Measurements from ENCODE around the gene SOX1.

SOX1 gene

GRCh38 chr13:112101360-112101930 lies 34.5 kb downstream of the SOX1 start:
- no peak for DNase-seq (ENCODE audit: low read depth, low spot score)
- peaks cover 9% of the 10 kb centered on the region for H3K4me1 ChIP-seq (ENCODE audit: insufficient read depth, insufficient read length)
- H3K4me3 ChIP-seq (ENCODE audit: insufficient read length, low read depth), result no peak overlapping the region
- peaks cover 60% of the 10 kb centered on the region for H3K27me3 ChIP-seq (ENCODE audit: insufficient read depth, insufficient read length)
- TF ChIP-seq SUZ12 (IDR thresholded peaks at IDR 0.05; ENCODE audit: extremely low read depth, insufficient read depth, insufficient read length) (no peak), ZNF274 (IDR thresholded peaks at IDR 0.05; ENCODE audit: low read depth, low read length) (no peak), YY1 (IDR thresholded peaks at IDR 0.05; ENCODE audit: insufficient read depth, insufficient read length) (no peak)
- H3K9me3 ChIP-seq (ENCODE audit: insufficient read depth, low read length), result no peaks in the 10 kb centered on the region
- H3K36me3 ChIP-seq (ENCODE audit: insufficient read depth, insufficient read length, low read length), result no peaks in the 10 kb centered on the region
- H3K9ac ChIP-seq (ENCODE audit: insufficient read length, low read depth), result no peak overlapping the region

DNA sequence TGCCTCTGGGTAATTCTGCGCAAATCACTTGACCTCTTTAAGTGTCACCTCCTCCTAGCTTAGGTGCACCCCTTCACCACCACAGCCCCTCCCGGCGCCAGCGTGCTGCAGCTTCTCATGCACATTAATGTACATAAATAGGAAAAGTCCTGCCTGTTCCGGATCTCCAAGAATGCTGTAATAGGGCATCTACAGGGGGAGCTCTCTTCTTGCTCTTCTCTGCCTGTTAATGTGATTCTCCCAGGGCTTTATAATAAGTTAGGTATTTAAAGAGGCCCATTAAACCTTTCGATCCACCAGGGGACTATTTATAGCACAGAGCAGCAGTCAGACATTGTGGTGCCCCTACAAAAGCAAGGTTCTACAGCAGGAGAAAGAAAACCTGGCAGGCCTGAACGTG lies 35.3 kb downstream of the SOX1 start:
- DNase-seq (ENCODE audit: low read depth, low spot score), result no peak
- no peak overlapping the region for H3K4me3 ChIP-seq (ENCODE audit: insufficient read length, low read depth)
- no peaks in the 10 kb centered on the region for H3K36me3 ChIP-seq (ENCODE audit: insufficient read depth, insufficient read length, low read length)
- no peak for TF ChIP-seq SUZ12 (IDR thresholded peaks at IDR 0.05; ENCODE audit: extremely low read depth, insufficient read depth, insufficient read length)
- TF ChIP-seq YY1 (IDR thresholded peaks at IDR 0.05; ENCODE audit: insufficient read depth, insufficient read length), result no peak
- no peak for TF ChIP-seq ZNF274 (IDR thresholded peaks at IDR 0.05; ENCODE audit: low read depth, low read length)
- no peaks in the 10 kb centered on the region for H3K9me3 ChIP-seq (ENCODE audit: insufficient read depth, low read length)
- H3K27me3 ChIP-seq (ENCODE audit: insufficient read depth, insufficient read length), result peaks cover 68% of the 10 kb centered on the region
- no peak overlapping the region for H3K9ac ChIP-seq (ENCODE audit: insufficient read length, low read depth)
- H3K4me1 ChIP-seq (ENCODE audit: insufficient read depth, insufficient read length), result peaks cover 9% of the 10 kb centered on the region

GRCh38 chr13:112103260-112103838 lies 36.4 kb downstream of the SOX1 start:
- no peaks in the 10 kb centered on the region for H3K36me3 ChIP-seq (ENCODE audit: insufficient read depth, insufficient read length, low read length)
- H3K9me3 ChIP-seq (ENCODE audit: insufficient read depth, low read length), result no peaks in the 10 kb centered on the region
- H3K4me1 ChIP-seq (ENCODE audit: insufficient read depth, insufficient read length), result peaks cover 9% of the 10 kb centered on the region
- peaks cover 79% of the 10 kb centered on the region for H3K27me3 ChIP-seq (ENCODE audit: insufficient read depth, insufficient read length)
- DNase-seq (ENCODE audit: low read depth, low spot score), result no peak
- no peak overlapping the region for H3K4me3 ChIP-seq (ENCODE audit: insufficient read length, low read depth)
- H3K9ac ChIP-seq (ENCODE audit: insufficient read length, low read depth), result no peak overlapping the region
- TF ChIP-seq YY1 (IDR thresholded peaks at IDR 0.05; ENCODE audit: insufficient read depth, insufficient read length) (no peak), SUZ12 (IDR thresholded peaks at IDR 0.05; ENCODE audit: extremely low read depth, insufficient read depth, insufficient read length) (no peak), ZNF274 (IDR thresholded peaks at IDR 0.05; ENCODE audit: low read depth, low read length) (no peak)

DNA sequence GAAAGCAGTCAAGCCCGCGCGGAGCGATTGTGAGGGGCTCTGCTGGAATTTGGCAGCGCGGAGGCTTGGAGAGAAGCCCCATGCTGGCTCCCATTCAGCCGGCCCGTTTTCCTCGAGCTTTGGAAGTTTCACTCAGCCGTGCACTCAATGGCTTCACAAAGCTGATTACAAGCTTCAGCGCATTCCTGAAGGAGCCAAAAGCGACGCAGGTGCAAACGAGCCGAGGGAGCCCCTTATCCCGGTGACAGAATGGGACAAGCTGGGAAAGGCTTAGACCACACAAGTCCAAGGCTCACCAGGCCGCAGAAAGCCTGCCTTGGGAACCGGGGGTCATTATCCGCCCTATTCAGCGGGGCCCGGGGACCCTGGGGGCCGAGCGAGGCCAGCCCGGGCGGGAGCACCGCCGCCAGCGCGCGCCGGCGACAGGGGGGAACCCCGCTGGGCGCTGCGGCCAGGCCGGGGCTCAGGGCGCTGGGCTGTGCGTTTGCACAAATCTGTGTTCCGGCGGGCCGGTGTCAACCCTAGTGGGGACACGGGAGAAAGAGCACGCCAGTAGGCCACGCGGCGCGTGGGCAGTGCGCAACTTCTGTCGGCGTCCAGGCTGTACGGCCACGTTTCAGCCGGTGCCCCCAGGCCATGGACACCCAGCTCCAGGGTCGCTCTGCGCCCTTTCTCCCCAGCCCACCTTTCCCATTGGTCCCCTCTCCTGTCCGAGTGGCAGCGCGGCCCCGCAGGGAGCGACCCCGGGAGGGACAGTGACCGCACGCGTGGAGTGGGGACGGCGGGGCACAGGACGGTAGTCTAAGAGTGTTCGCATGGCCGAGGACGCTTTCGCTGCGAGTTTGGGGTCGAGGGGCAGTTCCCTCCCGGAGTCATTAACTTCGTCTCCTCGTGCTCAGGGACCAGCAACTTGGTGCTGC lies 37.3 kb downstream of the SOX1 start:
- peak overlapping the region; percentile 36 for H3K4me3 ChIP-seq (ENCODE audit: insufficient read length, low read depth)
- DNase-seq (ENCODE audit: low read depth, low spot score), result peak; percentile 49
- no peaks in the 10 kb centered on the region for H3K36me3 ChIP-seq (ENCODE audit: insufficient read depth, insufficient read length, low read length)
- H3K9ac ChIP-seq (ENCODE audit: insufficient read length, low read depth), result peak overlapping the region; percentile 24
- no peaks in the 10 kb centered on the region for H3K9me3 ChIP-seq (ENCODE audit: insufficient read depth, low read length)
- H3K27me3 ChIP-seq (ENCODE audit: insufficient read depth, insufficient read length), result peaks cover 84% of the 10 kb centered on the region
- H3K4me1 ChIP-seq (ENCODE audit: insufficient read depth, insufficient read length), result peaks cover 9% of the 10 kb centered on the region
- TF ChIP-seq SUZ12 (IDR thresholded peaks at IDR 0.05; ENCODE audit: extremely low read depth, insufficient read depth, insufficient read length), result no peak
- no peak for TF ChIP-seq ZNF274 (IDR thresholded peaks at IDR 0.05; ENCODE audit: low read depth, low read length)
- TF ChIP-seq YY1 (IDR thresholded peaks at IDR 0.05; ENCODE audit: insufficient read depth, insufficient read length), result no peak

- peak overlapping the region; percentile 24 for H3K9ac ChIP-seq (ENCODE audit: insufficient read length, low read depth)
- H3K4me3 ChIP-seq (ENCODE audit: insufficient read length, low read depth), result peak overlapping the region; percentile 36
- H3K9me3 ChIP-seq (ENCODE audit: insufficient read depth, low read length), result no peaks in the 10 kb centered on the region
- DNase-seq (ENCODE audit: low read depth, low spot score), result no peak
- peaks cover 9% of the 10 kb centered on the region for H3K4me1 ChIP-seq (ENCODE audit: insufficient read depth, insufficient read length)
- no peak for TF ChIP-seq YY1 (IDR thresholded peaks at IDR 0.05; ENCODE audit: insufficient read depth, insufficient read length)
- no peak for TF ChIP-seq SUZ12 (IDR thresholded peaks at IDR 0.05; ENCODE audit: extremely low read depth, insufficient read depth, insufficient read length)
- no peak for TF ChIP-seq ZNF274 (IDR thresholded peaks at IDR 0.05; ENCODE audit: low read depth, low read length)
- H3K36me3 ChIP-seq (ENCODE audit: insufficient read depth, insufficient read length, low read length), result no peaks in the 10 kb centered on the region
- peaks cover 87% of the 10 kb centered on the region for H3K27me3 ChIP-seq (ENCODE audit: insufficient read depth, insufficient read length)
Measured at GRCh38 chr13:112104881-112105234, 37.9 kb downstream of the SOX1 start.

GRCh38 chr13:112105244-112105681 lies 38.3 kb downstream of the SOX1 start:
- Histone ChIP-seq H3K27me3 (ENCODE audit: insufficient read depth, insufficient read length) (peaks cover 87% of the 10 kb centered on the region), H3K9ac (ENCODE audit: insufficient read length, low read depth) (no peak overlapping the region), H3K36me3 (ENCODE audit: insufficient read depth, insufficient read length, low read length) (no peaks in the 10 kb centered on the region)

DNA sequence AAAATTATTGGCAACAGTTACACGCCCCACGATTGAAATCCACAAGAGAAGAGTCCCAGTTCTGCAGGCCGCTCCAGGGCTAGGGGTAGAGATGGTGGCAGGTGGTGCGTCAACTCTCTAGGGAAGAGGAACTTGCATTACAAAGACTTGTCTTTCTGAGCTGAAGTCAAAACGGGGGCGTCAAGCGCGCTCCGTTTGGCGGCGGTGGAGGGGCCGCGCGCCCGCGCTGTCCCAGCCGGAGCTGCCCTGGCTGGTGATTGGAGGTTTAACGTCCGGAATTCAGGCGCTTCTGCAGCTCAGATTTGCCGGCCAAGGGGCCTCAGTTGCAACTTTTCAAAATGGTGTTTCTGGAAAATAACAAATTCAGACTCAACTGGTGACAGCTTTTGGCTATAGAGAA lies 38.9 kb downstream of the SOX1 start:
- TF ChIP-seq ZNF274 (IDR thresholded peaks at IDR 0.05; ENCODE audit: low read depth, low read length) (no peak), YY1 (IDR thresholded peaks at IDR 0.05; ENCODE audit: insufficient read depth, insufficient read length) (no peak), SUZ12 (IDR thresholded peaks at IDR 0.05; ENCODE audit: extremely low read depth, insufficient read depth, insufficient read length) (no peak)
- peaks cover 85% of the 10 kb centered on the region for H3K27me3 ChIP-seq (ENCODE audit: insufficient read depth, insufficient read length)
- H3K36me3 ChIP-seq (ENCODE audit: insufficient read depth, insufficient read length, low read length), result no peaks in the 10 kb centered on the region
- no peak for DNase-seq (ENCODE audit: low read depth, low spot score)
- H3K9ac ChIP-seq (ENCODE audit: insufficient read length, low read depth), result no peak overlapping the region
- H3K9me3 ChIP-seq (ENCODE audit: insufficient read depth, low read length), result no peaks in the 10 kb centered on the region
- H3K4me1 ChIP-seq (ENCODE audit: insufficient read depth, insufficient read length), result peaks cover 9% of the 10 kb centered on the region
- H3K4me3 ChIP-seq (ENCODE audit: insufficient read length, low read depth), result no peak overlapping the region

More at GRCh38 chr13:112105244-112105681, 38.3 kb downstream of the SOX1 start:
- H3K4me1 ChIP-seq (ENCODE audit: insufficient read depth, insufficient read length), result peaks cover 9% of the 10 kb centered on the region
- TF ChIP-seq ZNF274 (IDR thresholded peaks at IDR 0.05; ENCODE audit: low read depth, low read length) (no peak), SUZ12 (IDR thresholded peaks at IDR 0.05; ENCODE audit: extremely low read depth, insufficient read depth, insufficient read length) (no peak)
- no peak for DNase-seq (ENCODE audit: low read depth, low spot score)
- H3K4me3 ChIP-seq (ENCODE audit: insufficient read length, low read depth), result peak overlapping the region; percentile 18
- no peaks in the 10 kb centered on the region for H3K9me3 ChIP-seq (ENCODE audit: insufficient read depth, low read length)

All from NT2/D1 (cell line).